ENCODE measurements around the gene NEAT1. TPM values are rescaled to one million over a fixed set of nuclear protein-coding genes. Genes with fewer than 3 reads are reported as not detected.

NEAT1 gene
- total and polyA plus RNA-seq, 2 of the 8 experiments (the other 6 are each of a cell fraction or from before 2014, with no cell fraction given) = 2.4 to 10.7 TPM

GRCh38 chr11:65415499-65416340, 6.9 kb upstream of the NEAT1 start:
- peak overlapping the region; percentile 74; the same call in 1 of the 2 replicates for H2AFZ ChIP-seq (ENCODE audit: low read length)
- no peak overlapping the region for H3K27ac ChIP-seq (ENCODE audit: low read depth, low read length)

More at GRCh38 chr11:65415499-65416340, 6.9 kb upstream of the NEAT1 start:
- H3K14ac ChIP-seq (ENCODE audit: insufficient read length) = no peak overlapping the region
- H3K56ac ChIP-seq (replicated peaks; ENCODE audit: insufficient read length, low read depth, low read length) = no peak overlapping the region
- no peak overlapping the region; the same call in 1 of the 2 replicates for H2BK12ac ChIP-seq (ENCODE audit: low read depth, low read length)
- no peak overlapping the region for H3K4ac ChIP-seq (replicated peaks; ENCODE audit: insufficient read length, low read depth, low read length)
- DNase-seq (ENCODE audit: low read depth in 1 of 2, low spot score in 2 of 2) (no peak), FAIRE-seq (no peak)
- H2BK20ac ChIP-seq (ENCODE audit: low read length) = no peak overlapping the region
- peak overlapping the region in 1 of 2 experiments; percentile 56; a peak in 2 of 4 replicates for H3K4me2 ChIP-seq (ENCODE audit: insufficient read depth in 1 of 2, low read depth in 2 of 2, low read length in 2 of 2)
- H3K23ac ChIP-seq (ENCODE audit: insufficient read length) = no peak overlapping the region
- H4K8ac ChIP-seq (ENCODE audit: extremely low read depth, insufficient read depth, low read length) = no peak overlapping the region; the same call in 1 of the 2 replicates
- H3K9me3 ChIP-seq (ENCODE audit: insufficient read depth in 2 of 2, low read depth in 1 of 2, low read length in 1 of 2) = no peaks in the 10 kb centered on the region
- no peak overlapping the region for H3K18ac ChIP-seq (ENCODE audit: extremely low read depth, low read length)
- H4K91ac ChIP-seq (replicated peaks; ENCODE audit: insufficient read length, low read length) = no peak overlapping the region
- H3K27me3 ChIP-seq (replicated peaks in 1 of 4; ENCODE audit: control insufficient read depth in 3 of 4, extremely low read depth in 1 of 4, insufficient read depth in 3 of 4, low read length in 3 of 4) = no peaks in the 10 kb centered on the region; a peak in 1 of 7 replicates
- H3K79me1 ChIP-seq (ENCODE audit: low read depth, low read length) = no peaks in the 10 kb centered on the region
- H2BK5ac ChIP-seq (ENCODE audit: low read depth, low read length) = no peak overlapping the region
- ChIA-PET POLR2A (ENCODE audit: partially characterized antibody) (interaction anchor here (0.7 to 20.8 kb wide), 19 partner anchors 8 to 114 kb away, joined by 3 to 826 read pairs (median 4); partner anchors contain the start of genes FRMD8, MALAT1 and NEAT1), CTCF (ENCODE audit: partially characterized antibody) (interaction anchor here (0.6 to 22.8 kb wide), 44 partner anchors 9 to 618 kb away, joined by 3 to 430 read pairs (median 6); partner anchors contain the start of genes FRMD8, MALAT1 and SCYL1)
- WGBS, 2 experiments (ENCODE audit: extremely low coverage in 1 of 2, insufficient coverage in 1 of 2, insufficient read length in 1 of 2, insufficient replicate concordance in 2 of 2, low coverage in 1 of 2, low lambda C conversion rate in 2 of 2, missing lambda C conversion rate in 1 of 2) = 90% methylated on average over 9 of the region's 11 CpGs; no CpG with 5 or more reads in 1 of the 2 experiments
- peaks cover 4% of the 10 kb centered on the region; the same call in 1 of the 2 replicates for H3K23me2 ChIP-seq (ENCODE audit: low read depth, low read length)
- no peak overlapping the region for H4K5ac ChIP-seq (ENCODE audit: insufficient read length, low read depth, low read length)
- peak overlapping the region in 2 of 4 experiments; percentile 23 to 38; a peak in 2 of 8 replicates for H3K4me3 ChIP-seq (ENCODE audit: extremely low read depth in 1 of 4, insufficient read depth in 2 of 4, low read depth in 3 of 4, low read length in 4 of 4)
- TF ChIP-seq POLR2A (IDR thresholded peaks at IDR 0.05; ENCODE audit: control extremely low read depth in 1 of 2, low read depth in 2 of 2, low read length in 2 of 2) (0 out of 3 replicates have a peak, but pooled peaks of 1 of the 2 experiments have one; percentile 42), FOSL1 (IDR thresholded peaks at IDR 0.05; ENCODE audit: insufficient read depth, low read depth, low read length) (no peak), POU5F1 (IDR thresholded peaks at IDR 0.05; ENCODE audit: low read depth, low read length) (no peak)
- no peaks in the 10 kb centered on the region for H3K36me3 ChIP-seq (ENCODE audit: control insufficient read depth in 2 of 4, insufficient read depth in 4 of 4, low read length in 3 of 4)
- H3K9ac ChIP-seq (replicated peaks in 1 of 4; ENCODE audit: extremely low read depth in 1 of 4, low read depth in 3 of 4, low read length in 3 of 4) = no peak overlapping the region; a peak in 1 of 7 replicates
- peaks cover 9 to 39% (median 28%) of the 10 kb centered on the region in 4 experiments for H3K4me1 ChIP-seq (replicated peaks in 1 of 4; ENCODE audit: control insufficient read depth in 3 of 4, insufficient read depth in 4 of 4, low read length in 3 of 4)
- H4K20me1 ChIP-seq (replicated peaks in 1 of 2; ENCODE audit: control insufficient read depth in 1 of 2, insufficient read depth in 2 of 2, low read length in 2 of 2) = peaks cover 0 to 6% of the 10 kb centered on the region in 2 experiments
- no peak overlapping the region for H2BK15ac ChIP-seq (ENCODE audit: low read length)
- H2AK5ac ChIP-seq (ENCODE audit: low read depth, low read length) = no peak overlapping the region
- H2BK120ac ChIP-seq (replicated peaks; ENCODE audit: low read depth, low read length) = no peak overlapping the region
- no peaks in the 10 kb centered on the region for H3K79me2 ChIP-seq (ENCODE audit: control insufficient read depth in 1 of 2, insufficient read depth in 2 of 2, low read length in 2 of 2)

Data from H1 (cell line).